ENCODE results near the gene PGAP3. TPM values are rescaled to one million over a fixed set of nuclear protein-coding genes. Genes with fewer than 3 reads are reported as not detected.

Gene PGAP3
- total and polyA plus RNA-seq, 2 donors = 6.6 to 18.5 TPM

GRCh38 chr17:39706921-39707337, 19.1 kb upstream of the PGAP3 start:
- Histone ChIP-seq H3K36me3 (ENCODE audit: control insufficient read depth in 2 of 2, insufficient read depth in 2 of 2, low read length in 1 of 2) (no peaks in the 10 kb centered on the region), H3K9me3 (ENCODE audit: control insufficient read depth in 2 of 2, insufficient read depth in 1 of 2, low read length in 1 of 2) (no peaks in the 10 kb centered on the region), H3K27ac (ENCODE audit: low read depth in 1 of 2, low read length in 1 of 2) (no peak overlapping the region), H3K4me1 (ENCODE audit: control insufficient read depth in 2 of 2, insufficient read depth in 2 of 2, low read length in 2 of 2) (peaks cover 6 to 21% of the 10 kb centered on the region in 2 donors), H3K27me3 (ENCODE audit: control insufficient read depth in 2 of 2, insufficient read depth in 1 of 2, low read length in 1 of 2) (peaks cover 0 to 11% of the 10 kb centered on the region in 2 donors), H3K4me3 (ENCODE audit: low read length in 2 of 2) (no peak overlapping the region)
- DNase-seq (ENCODE audit: low read depth in 6 of 9, low spot score in 9 of 9) = peak in 1 of 9 donors; percentile 23
- 71% methylated on average over 7 of the region's 7 CpGs for WGBS

DNA sequence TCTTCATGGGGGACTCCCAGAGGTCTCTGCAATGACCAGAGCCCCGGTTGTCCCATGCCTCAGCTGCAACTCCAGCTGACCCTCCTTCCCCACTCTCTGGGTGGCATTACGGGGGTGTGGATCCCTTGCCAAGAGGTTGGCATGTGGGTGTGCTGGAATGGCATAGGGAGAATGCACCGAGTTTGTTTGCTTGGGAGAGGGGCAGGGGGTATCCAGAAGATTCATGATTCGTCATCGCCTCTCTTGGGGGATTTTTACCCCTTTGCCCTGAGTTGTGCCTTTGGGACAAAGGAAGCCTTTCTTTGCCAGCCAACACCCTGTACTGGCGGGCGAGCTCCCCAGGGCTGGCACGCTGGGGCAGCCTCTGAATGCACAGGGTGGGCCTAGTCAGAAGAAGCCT, 18.5 kb upstream of the PGAP3 start:
- H3K4me1 ChIP-seq (ENCODE audit: control insufficient read depth in 2 of 2, insufficient read depth in 2 of 2, low read length in 2 of 2) = peaks cover 6 to 21% of the 10 kb centered on the region in 2 donors
- 96% methylated on average over 8 of the region's 8 CpGs for WGBS

DNA sequence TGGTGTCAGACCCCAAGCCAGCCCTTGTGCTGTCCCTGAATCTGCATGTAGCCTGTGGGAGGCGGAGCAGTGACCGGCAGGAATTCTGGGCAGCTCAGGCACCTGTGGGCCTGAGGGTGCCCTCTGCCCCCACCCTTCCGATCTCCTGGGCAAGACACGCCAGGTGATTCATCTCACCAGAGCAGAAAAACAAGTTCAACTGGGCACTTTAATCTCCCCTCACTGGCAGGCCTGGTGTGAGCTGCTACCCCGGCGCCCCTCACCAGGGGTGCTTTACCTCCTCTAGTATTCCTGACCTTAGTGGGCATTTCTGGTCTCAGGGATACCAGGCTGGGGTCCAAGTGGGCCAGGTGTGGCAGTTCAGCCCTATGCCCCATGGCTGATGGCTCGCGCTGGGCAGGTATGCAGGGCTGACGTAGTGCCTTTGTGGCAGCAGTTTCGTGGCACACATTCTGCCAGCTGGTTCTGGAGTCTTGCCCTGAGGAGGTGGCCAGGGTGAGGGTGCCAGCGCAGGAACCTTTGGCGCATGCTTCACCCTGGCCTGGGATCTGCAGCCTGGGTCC, 18.0 kb upstream of the PGAP3 start:
- H3K36me3 ChIP-seq (ENCODE audit: control insufficient read depth in 2 of 2, insufficient read depth in 2 of 2, low read length in 1 of 2) = no peaks in the 10 kb centered on the region
- H3K27me3 ChIP-seq (ENCODE audit: control insufficient read depth in 2 of 2, insufficient read depth in 1 of 2, low read length in 1 of 2) = peaks cover 8 to 22% of the 10 kb centered on the region in 2 donors
- peaks cover 6 to 21% of the 10 kb centered on the region in 2 donors for H3K4me1 ChIP-seq (ENCODE audit: control insufficient read depth in 2 of 2, insufficient read depth in 2 of 2, low read length in 2 of 2)
- no peak for DNase-seq (ENCODE audit: low read depth in 6 of 9, low spot score in 9 of 9)
- no peak overlapping the region for H3K4me3 ChIP-seq (ENCODE audit: low read length in 2 of 2)
- no peaks in the 10 kb centered on the region for H3K9me3 ChIP-seq (ENCODE audit: control insufficient read depth in 2 of 2, insufficient read depth in 1 of 2, low read length in 1 of 2)
- no peak overlapping the region for H3K27ac ChIP-seq (ENCODE audit: low read depth in 1 of 2, low read length in 1 of 2)
- WGBS = 97% methylated on average over 12 of the region's 12 CpGs

More for the DNA sequence above, 18.5 kb upstream of the PGAP3 start:
- Histone ChIP-seq H3K4me3 (ENCODE audit: low read length in 2 of 2) (no peak overlapping the region), H3K27me3 (ENCODE audit: control insufficient read depth in 2 of 2, insufficient read depth in 1 of 2, low read length in 1 of 2) (peaks cover 3 to 17% of the 10 kb centered on the region in 2 donors), H3K9me3 (ENCODE audit: control insufficient read depth in 2 of 2, insufficient read depth in 1 of 2, low read length in 1 of 2) (no peaks in the 10 kb centered on the region), H3K36me3 (ENCODE audit: control insufficient read depth in 2 of 2, insufficient read depth in 2 of 2, low read length in 1 of 2) (no peaks in the 10 kb centered on the region), H3K27ac (ENCODE audit: low read depth in 1 of 2, low read length in 1 of 2) (no peak overlapping the region)
- no peak for DNase-seq (ENCODE audit: low read depth in 6 of 9, low spot score in 9 of 9)

DNA sequence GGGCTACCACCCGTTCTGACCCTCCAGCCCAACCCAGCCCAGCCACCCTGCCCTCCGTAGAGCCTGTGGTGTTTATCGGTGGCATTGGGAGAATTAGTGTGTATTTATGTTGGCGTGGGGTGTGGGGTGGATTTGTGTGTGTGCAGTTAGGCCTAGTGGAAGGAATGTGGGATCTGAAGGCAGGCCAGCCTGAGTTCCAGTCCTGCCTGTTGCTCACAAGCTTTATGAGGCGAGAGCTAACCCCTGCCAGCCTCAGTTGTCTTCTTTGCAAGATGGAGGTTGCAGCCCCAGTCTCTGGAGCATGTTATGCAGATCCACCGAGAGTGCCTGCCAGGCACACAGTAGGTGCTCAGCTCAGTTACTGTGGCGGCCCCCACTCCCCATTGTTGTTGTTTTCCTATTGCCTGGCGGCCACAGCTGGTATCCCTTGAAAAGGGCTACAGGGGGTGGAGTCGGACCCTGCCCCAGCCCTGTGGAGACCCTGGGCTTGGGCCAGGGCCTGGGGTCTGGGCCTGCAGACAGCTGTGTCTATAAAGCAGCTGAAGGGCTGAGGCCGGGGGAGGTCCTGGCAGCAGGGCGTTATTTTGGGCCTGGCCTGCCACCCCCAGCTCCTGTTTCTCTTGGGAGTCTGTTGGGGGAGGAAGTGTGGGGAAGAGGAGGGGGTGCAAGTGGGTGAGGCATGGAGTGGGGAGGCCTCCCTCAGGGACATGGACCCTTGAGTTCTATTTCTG, 17.1 kb upstream of the PGAP3 start:
- Histone ChIP-seq H3K27ac (ENCODE audit: low read depth in 1 of 2, low read length in 1 of 2) (no peak overlapping the region), H3K27me3 (ENCODE audit: control insufficient read depth in 2 of 2, insufficient read depth in 1 of 2, low read length in 1 of 2) (peaks cover 16 to 31% of the 10 kb centered on the region in 2 donors), H3K4me3 (ENCODE audit: low read length in 2 of 2) (no peak overlapping the region), H3K4me1 (ENCODE audit: control insufficient read depth in 2 of 2, insufficient read depth in 2 of 2, low read length in 2 of 2) (peaks cover 6 to 18% of the 10 kb centered on the region in 2 donors), H3K9me3 (ENCODE audit: control insufficient read depth in 2 of 2, insufficient read depth in 1 of 2, low read length in 1 of 2) (no peaks in the 10 kb centered on the region), H3K36me3 (ENCODE audit: control insufficient read depth in 2 of 2, insufficient read depth in 2 of 2, low read length in 1 of 2) (no peaks in the 10 kb centered on the region)
- no peak for DNase-seq (ENCODE audit: low read depth in 6 of 9, low spot score in 9 of 9)
- 95% methylated on average over 11 of the region's 11 CpGs for WGBS

DNA sequence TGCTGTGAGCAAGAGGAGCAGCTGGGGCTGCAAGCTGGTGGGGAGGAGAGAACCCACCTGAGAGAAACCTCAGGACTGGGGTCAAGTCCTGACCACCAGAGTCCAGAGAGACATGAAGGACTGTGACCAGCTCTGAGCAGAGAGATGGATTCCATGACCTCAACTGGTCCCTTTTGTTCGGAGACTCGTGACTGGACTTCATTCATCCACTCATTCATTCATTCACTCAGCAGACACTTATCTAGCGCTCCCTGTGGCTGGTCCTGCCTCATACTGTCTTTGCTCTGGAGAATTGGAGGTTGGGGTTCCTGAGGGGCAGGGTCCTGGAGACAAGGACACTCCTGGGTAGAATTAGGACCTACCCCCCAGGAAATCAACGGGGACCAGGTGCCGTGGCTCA, 16.1 kb upstream of the PGAP3 start:
- Histone ChIP-seq H3K4me3 (ENCODE audit: low read length in 2 of 2) (no peak overlapping the region), H3K27ac (ENCODE audit: low read depth in 1 of 2, low read length in 1 of 2) (no peak overlapping the region), H3K9me3 (ENCODE audit: control insufficient read depth in 2 of 2, insufficient read depth in 1 of 2, low read length in 1 of 2) (no peaks in the 10 kb centered on the region), H3K27me3 (ENCODE audit: control insufficient read depth in 2 of 2, insufficient read depth in 1 of 2, low read length in 1 of 2) (peaks cover 24 to 41% of the 10 kb centered on the region in 2 donors), H3K36me3 (ENCODE audit: control insufficient read depth in 2 of 2, insufficient read depth in 2 of 2, low read length in 1 of 2) (no peaks in the 10 kb centered on the region), H3K4me1 (ENCODE audit: control insufficient read depth in 2 of 2, insufficient read depth in 2 of 2, low read length in 2 of 2) (peaks cover 6 to 15% of the 10 kb centered on the region in 2 donors)
- 95% methylated on average over 5 of the region's 5 CpGs for WGBS
- DNase-seq (ENCODE audit: low read depth in 6 of 9, low spot score in 9 of 9) = no peak

DNA sequence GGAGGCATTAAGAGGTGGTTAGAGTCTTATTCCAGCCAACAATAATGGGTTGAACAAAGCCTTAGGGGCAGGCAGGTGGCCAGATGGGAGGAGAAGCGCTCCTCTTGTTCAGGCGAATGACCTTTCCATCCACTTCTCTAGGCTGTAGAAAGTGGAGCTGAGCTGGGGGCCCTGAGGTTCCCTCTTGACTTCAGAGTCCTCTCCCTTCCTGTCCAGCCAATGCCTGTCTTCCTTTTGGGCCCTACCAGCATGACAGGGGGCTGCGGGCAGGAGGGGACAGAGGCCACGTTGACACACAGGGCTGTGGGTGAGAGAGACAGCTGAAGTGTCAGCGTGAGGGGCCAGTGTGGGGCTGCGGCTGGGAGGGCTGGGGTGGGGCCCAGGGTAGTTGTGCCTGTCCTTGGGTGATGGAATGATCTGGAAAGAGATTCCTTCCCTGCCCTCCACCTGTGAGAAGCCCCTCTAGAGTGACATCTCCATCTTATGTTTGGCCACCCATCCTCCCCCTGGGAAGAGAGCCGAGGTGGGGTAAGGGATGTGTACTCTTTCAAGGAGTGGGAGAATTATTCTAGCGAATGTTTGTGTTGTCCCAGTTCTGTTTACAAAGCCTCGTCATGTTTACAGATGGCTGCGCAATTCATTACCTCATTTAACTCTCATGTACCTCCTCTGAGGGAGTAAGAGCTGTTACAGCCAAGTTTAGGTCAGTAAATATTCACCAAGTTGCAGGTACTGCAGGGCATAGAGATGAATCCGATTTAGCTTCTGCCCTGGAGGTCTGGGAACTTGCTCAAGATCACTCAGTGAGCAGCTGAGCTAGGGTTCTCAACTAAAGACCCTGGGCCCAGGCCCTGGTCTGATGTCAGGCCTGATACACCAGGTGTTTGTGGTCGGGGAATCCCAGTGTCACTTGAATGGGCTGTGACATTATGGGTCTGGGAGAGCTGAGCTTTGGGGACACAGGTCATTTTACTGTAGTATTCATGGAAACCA, 15.3 kb upstream of the PGAP3 start:
- 93% methylated on average over 12 of the region's 12 CpGs for WGBS
- H3K27ac ChIP-seq (ENCODE audit: low read depth in 1 of 2, low read length in 1 of 2) = no peak overlapping the region

GRCh38 chr17:39701784-39702422, 14.0 kb upstream of the PGAP3 start:
- Histone ChIP-seq H3K36me3 (ENCODE audit: control insufficient read depth in 2 of 2, insufficient read depth in 2 of 2, low read length in 1 of 2) (no peaks in the 10 kb centered on the region), H3K4me1 (ENCODE audit: control insufficient read depth in 2 of 2, insufficient read depth in 2 of 2, low read length in 2 of 2) (peaks cover under 1 to 8% of the 10 kb centered on the region in 2 donors), H3K27ac (ENCODE audit: low read depth in 1 of 2, low read length in 1 of 2) (no peak overlapping the region), H3K9me3 (ENCODE audit: control insufficient read depth in 2 of 2, insufficient read depth in 1 of 2, low read length in 1 of 2) (no peaks in the 10 kb centered on the region), H3K4me3 (ENCODE audit: low read length in 2 of 2) (no peak overlapping the region), H3K27me3 (ENCODE audit: control insufficient read depth in 2 of 2, insufficient read depth in 1 of 2, low read length in 1 of 2) (peaks cover 30 to 52% of the 10 kb centered on the region in 2 donors)
- 94% methylated on average over 4 of the region's 4 CpGs for WGBS
- DNase-seq (ENCODE audit: low read depth in 6 of 9, low spot score in 9 of 9) = no peak

More for the DNA sequence above, 15.3 kb upstream of the PGAP3 start:
- no peaks in the 10 kb centered on the region for H3K9me3 ChIP-seq (ENCODE audit: control insufficient read depth in 2 of 2, insufficient read depth in 1 of 2, low read length in 1 of 2)
- peaks cover 6 to 15% of the 10 kb centered on the region in 2 donors for H3K4me1 ChIP-seq (ENCODE audit: control insufficient read depth in 2 of 2, insufficient read depth in 2 of 2, low read length in 2 of 2)
- no peak overlapping the region for H3K4me3 ChIP-seq (ENCODE audit: low read length in 2 of 2)
- peaks cover 30 to 48% of the 10 kb centered on the region in 2 donors for H3K27me3 ChIP-seq (ENCODE audit: control insufficient read depth in 2 of 2, insufficient read depth in 1 of 2, low read length in 1 of 2)
- H3K36me3 ChIP-seq (ENCODE audit: control insufficient read depth in 2 of 2, insufficient read depth in 2 of 2, low read length in 1 of 2) = no peaks in the 10 kb centered on the region
- no peak for DNase-seq (ENCODE audit: low read depth in 6 of 9, low spot score in 9 of 9)

DNA sequence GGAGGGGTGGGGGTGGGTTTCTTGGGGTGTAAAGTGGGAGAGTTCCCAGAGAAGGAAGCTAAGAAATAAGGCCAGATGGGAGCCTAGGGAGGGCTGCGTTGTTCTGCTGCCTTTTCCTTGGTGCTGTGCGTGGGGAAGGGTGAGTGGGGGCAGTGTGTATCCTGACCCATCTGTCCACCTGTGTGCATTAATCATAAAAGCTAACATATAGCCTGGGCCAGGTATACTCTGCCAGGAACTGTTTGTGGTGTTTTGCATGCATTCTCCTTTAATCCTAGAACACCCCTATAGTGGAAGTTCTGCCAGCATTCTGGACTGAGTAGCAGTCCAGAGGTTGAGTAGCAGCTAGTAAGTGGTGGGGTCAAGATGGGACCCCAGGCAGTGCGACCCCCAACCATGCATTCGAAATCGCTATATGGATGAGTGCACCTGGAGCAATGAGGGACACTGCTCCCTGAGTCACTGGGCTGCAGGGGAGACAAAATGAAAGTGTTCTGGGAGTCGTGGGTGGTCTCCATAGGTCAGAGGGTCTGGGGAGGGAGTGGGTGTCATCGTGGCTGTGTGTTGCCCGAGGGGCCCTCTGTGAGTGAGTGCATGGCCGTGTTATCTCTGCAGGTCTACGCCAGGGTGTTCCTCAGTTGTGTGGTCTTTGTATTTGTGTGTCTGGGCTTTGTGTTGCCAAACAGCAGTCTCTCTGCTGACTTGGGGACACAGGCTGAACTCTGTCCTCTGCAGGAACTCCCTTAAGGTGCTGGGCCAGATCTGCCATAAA, 13.3 kb upstream of the PGAP3 start:
- no peak overlapping the region for H3K4me3 ChIP-seq (ENCODE audit: low read length in 2 of 2)
- 70% methylated on average over 10 of the region's 10 CpGs for WGBS
- H3K36me3 ChIP-seq (ENCODE audit: control insufficient read depth in 2 of 2, insufficient read depth in 2 of 2, low read length in 1 of 2) = no peaks in the 10 kb centered on the region
- peaks cover 0 to 5% of the 10 kb centered on the region in 2 donors for H3K4me1 ChIP-seq (ENCODE audit: control insufficient read depth in 2 of 2, insufficient read depth in 2 of 2, low read length in 2 of 2)
- H3K27me3 ChIP-seq (ENCODE audit: control insufficient read depth in 2 of 2, insufficient read depth in 1 of 2, low read length in 1 of 2) = peaks cover 30 to 52% of the 10 kb centered on the region in 2 donors
- H3K27ac ChIP-seq (ENCODE audit: low read depth in 1 of 2, low read length in 1 of 2) = no peak overlapping the region
- DNase-seq (ENCODE audit: low read depth in 6 of 9, low spot score in 9 of 9) = no peak
- H3K9me3 ChIP-seq (ENCODE audit: control insufficient read depth in 2 of 2, insufficient read depth in 1 of 2, low read length in 1 of 2) = no peaks in the 10 kb centered on the region

Measured in thymus (tissue), 11 donors.